Measurements from ENCODE around the gene GON7.
"Not testable (repeated sequence)": the region's sequence is repeated elsewhere in the genome, so short reads cannot be mapped to it uniquely, and the experiment has no call there.

DNA sequence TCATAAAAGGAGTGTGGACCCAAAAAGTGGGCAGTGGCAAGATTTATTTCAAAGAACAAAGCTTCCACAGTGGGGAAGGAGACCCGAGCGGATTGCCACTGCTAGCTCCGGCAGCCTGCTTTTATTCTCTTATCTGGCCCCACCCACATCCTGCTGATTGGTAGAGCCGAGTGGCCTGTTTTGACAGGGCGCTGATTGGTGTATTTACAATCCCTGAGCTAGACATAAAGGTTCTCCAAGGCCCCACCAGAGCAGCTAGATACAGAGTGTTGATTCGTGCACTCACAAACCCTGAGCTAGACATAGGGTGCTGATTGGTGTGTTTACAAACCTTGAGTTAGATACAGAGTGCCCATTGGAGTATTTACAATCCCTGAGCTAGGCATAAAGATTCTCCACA lies 37.2 kb downstream of the GON7 start:
- TF ChIP-seq, protein P1, sequence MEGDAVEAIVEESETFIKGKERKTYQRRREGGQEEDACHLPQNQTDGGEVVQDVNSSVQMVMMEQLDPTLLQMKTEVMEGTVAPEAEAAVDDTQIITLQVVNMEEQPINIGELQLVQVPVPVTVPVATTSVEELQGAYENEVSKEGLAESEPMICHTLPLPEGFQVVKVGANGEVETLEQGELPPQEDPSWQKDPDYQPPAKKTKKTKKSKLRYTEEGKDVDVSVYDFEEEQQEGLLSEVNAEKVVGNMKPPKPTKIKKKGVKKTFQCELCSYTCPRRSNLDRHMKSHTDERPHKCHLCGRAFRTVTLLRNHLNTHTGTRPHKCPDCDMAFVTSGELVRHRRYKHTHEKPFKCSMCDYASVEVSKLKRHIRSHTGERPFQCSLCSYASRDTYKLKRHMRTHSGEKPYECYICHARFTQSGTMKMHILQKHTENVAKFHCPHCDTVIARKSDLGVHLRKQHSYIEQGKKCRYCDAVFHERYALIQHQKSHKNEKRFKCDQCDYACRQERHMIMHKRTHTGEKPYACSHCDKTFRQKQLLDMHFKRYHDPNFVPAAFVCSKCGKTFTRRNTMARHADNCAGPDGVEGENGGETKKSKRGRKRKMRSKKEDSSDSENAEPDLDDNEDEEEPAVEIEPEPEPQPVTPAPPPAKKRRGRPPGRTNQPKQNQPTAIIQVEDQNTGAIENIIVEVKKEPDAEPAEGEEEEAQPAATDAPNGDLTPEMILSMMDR (IDR thresholded peaks at IDR 0.05): not testable (repeated sequence)
- not testable (repeated sequence) for TF ChIP-seq POLR2A (IDR thresholded peaks at IDR 0.05)

Measured in testis (tissue), 2 donors.